ENCODE data around the gene EDARADD. TPM values are rescaled to one million over a fixed set of nuclear protein-coding genes. Genes with fewer than 3 reads are reported as not detected.

Gene EDARADD
- total RNA-seq, 4 donors from 2014 or later: 0.27 to 1.7 (median 0.31) TPM; not detected in 1

DNA sequence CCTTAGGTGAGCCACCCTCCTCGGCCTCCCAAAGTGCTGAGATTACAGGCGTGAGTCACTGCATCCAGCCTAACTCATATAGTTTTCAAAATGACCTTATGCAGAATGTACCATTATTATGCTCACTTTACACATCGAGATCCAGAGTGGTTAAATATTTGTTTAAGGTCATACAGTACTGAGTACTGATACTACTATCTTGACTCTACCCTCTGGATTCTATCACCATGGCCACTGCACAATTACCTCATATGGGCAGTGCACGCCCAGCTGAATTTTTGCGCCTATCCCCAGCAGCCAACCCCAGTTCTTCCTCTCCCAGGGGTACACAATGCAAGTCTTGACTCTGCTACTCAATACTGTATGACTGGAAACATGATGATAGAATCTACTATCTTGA is 56.7 kb downstream of the EDARADD start:
- no peak for TF ChIP-seq CTCF (IDR thresholded peaks at IDR 0.05)
- no peak for TF ChIP-seq POLR2AphosphoS5 (IDR thresholded peaks at IDR 0.05)
- TF ChIP-seq POLR2A (IDR thresholded peaks at IDR 0.05): no peak
- TF ChIP-seq EP300 (IDR thresholded peaks at IDR 0.05): no peak
- H3K4me1 ChIP-seq: no peaks in the 10 kb centered on the region
- H3K4me3 ChIP-seq: no peak overlapping the region
- peaks cover 0 to 3% (median 0%) of the 10 kb centered on the region in 3 donors for H3K9me3 ChIP-seq
- H3K27ac ChIP-seq: no peak overlapping the region
- H3K36me3 ChIP-seq: no peaks in the 10 kb centered on the region
- 71% methylated on average over 5 of the region's 5 CpGs; no CpG with 5 or more reads in 1 of the 2 donors for WGBS, 2 donors (ENCODE audit: low coverage in 1 of 2)
- ATAC-seq: no peak
- H3K27me3 ChIP-seq: no peaks in the 10 kb centered on the region

GRCh38 chr1:236451796-236452373 is 57.8 kb downstream of the EDARADD start:
- Histone ChIP-seq H3K9me3 (no peaks in the 10 kb centered on the region), H3K4me1 (no peaks in the 10 kb centered on the region), H3K27ac (no peak overlapping the region), H3K4me3 (no peak overlapping the region), H3K36me3 (no peaks in the 10 kb centered on the region), H3K27me3 (no peaks in the 10 kb centered on the region)
- no peak for ATAC-seq
- TF ChIP-seq CTCF (IDR thresholded peaks at IDR 0.05) (peak in 1 of 4 experiments; percentile 24), POLR2A (IDR thresholded peaks at IDR 0.05) (no peak)
- WGBS, 2 donors (ENCODE audit: low coverage in 1 of 2): 40 to 60% methylated on average over 1 to 3 of the region's 6 CpGs

DNA sequence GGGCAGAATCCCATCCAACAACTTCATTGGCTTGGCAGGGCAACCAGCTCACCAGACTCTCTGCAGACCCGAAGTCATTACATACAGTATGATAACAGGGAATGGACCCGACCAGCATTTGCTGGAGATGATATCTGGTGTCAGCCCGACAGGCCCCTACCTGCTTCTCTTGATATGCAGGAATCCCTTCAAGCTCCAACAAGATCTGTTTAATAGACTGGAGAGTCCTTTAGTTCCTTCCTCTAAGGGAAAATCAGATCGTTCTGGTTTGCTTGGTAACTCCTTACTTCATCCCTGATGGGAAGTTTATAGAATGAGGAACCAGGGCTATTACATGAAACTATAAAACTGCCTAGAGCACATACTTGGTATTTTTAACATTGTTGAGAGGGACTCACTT is 61.2 kb downstream of the EDARADD start:
- TF ChIP-seq EP300 (IDR thresholded peaks at IDR 0.05) (no peak), POLR2AphosphoS5 (IDR thresholded peaks at IDR 0.05) (no peak), POLR2A (IDR thresholded peaks at IDR 0.05) (no peak), CTCF (IDR thresholded peaks at IDR 0.05) (no peak)
- Histone ChIP-seq H3K36me3 (no peaks in the 10 kb centered on the region), H3K27me3 (no peaks in the 10 kb centered on the region), H3K4me1 (no peaks in the 10 kb centered on the region), H3K4me3 (no peak overlapping the region), H3K9me3 (no peaks in the 10 kb centered on the region), H3K27ac (no peak overlapping the region)
- WGBS, 2 donors (ENCODE audit: low coverage in 1 of 2): 64 to 73% methylated on average over 2 to 4 of the region's 4 CpGs
- no peak for ATAC-seq

- H3K36me3 ChIP-seq: no peaks in the 10 kb centered on the region
- 82 to 100% methylated on average over 1 to 2 of the region's 2 CpGs for WGBS, 2 donors (ENCODE audit: low coverage in 1 of 2)
Measured at GRCh38 chr1:236457775-236458174, 63.7 kb downstream of the EDARADD start.

GRCh38 chr1:236458996-236459395 is 64.9 kb downstream of the EDARADD start:
- no peak overlapping the region for H3K27ac ChIP-seq
- no peaks in the 10 kb centered on the region for H3K9me3 ChIP-seq
- 76 to 77% methylated on average over 4 of the region's 4 CpGs for WGBS, 2 donors (ENCODE audit: low coverage in 1 of 2)
- H3K4me3 ChIP-seq: no peak overlapping the region
- ATAC-seq: no peak
- no peaks in the 10 kb centered on the region for H3K27me3 ChIP-seq
- H3K4me1 ChIP-seq: no peaks in the 10 kb centered on the region
- TF ChIP-seq EP300 (IDR thresholded peaks at IDR 0.05): no peak
- TF ChIP-seq POLR2A (IDR thresholded peaks at IDR 0.05): no peak
- no peak for TF ChIP-seq CTCF (IDR thresholded peaks at IDR 0.05)
- TF ChIP-seq POLR2AphosphoS5 (IDR thresholded peaks at IDR 0.05): no peak
- no peaks in the 10 kb centered on the region for H3K36me3 ChIP-seq

More at GRCh38 chr1:236457775-236458174, 63.7 kb downstream of the EDARADD start:
- no peaks in the 10 kb centered on the region for H3K9me3 ChIP-seq
- ATAC-seq: no peak
- no peak overlapping the region for H3K27ac ChIP-seq
- TF ChIP-seq EP300 (IDR thresholded peaks at IDR 0.05) (no peak), POLR2A (IDR thresholded peaks at IDR 0.05) (no peak)
- H3K27me3 ChIP-seq: no peaks in the 10 kb centered on the region
- H3K4me3 ChIP-seq: no peak overlapping the region
- H3K4me1 ChIP-seq: no peaks in the 10 kb centered on the region

Data from gastroesophageal sphincter (tissue), 4 donors.